Kidney epithelial cell (primary cell): ENCODE results near the gene SRGAP3. TPM values are rescaled to one million over a fixed set of nuclear protein-coding genes. Genes with fewer than 3 reads are reported as not detected.

Experiments used
- DNase-seq: peaks from one replicate; pipeline ENCODE4 v3.0.0-alpha.2; 2010; ENCODE audit warnings: low read depth
- H3K27me3 ChIP-seq: 2 replicates; pipeline ENCODE4 v1.6.0; 2011; ENCODE audit warnings: low read length; ENCODE audit not compliant: control insufficient read depth, insufficient read depth
- H3K36me3 ChIP-seq: 2 replicates; pipeline ENCODE4 v1.5.1; 2011; ENCODE audit warnings: low read length; ENCODE audit not compliant: control insufficient read depth, insufficient read depth
- H3K4me3 ChIP-seq: 2 replicates; pipeline ENCODE4 v1.5.1; 2011; ENCODE audit warnings: low read depth, mild to moderate bottlenecking, control low read depth, low read length
- total RNA-seq: library from RNA; depleted of rRNA; stranded (reverse); fragments of >200 nt; gene quantifications from 2 replicates; pipeline ENCODE4 v1.2.3, GENCODE V29; 2015
- TF ChIP-seq, protein P1 (sequence below): IDR thresholded peaks from 2 replicates; pipeline ENCODE4 v1.5.1; 2011; ENCODE audit warnings: mild to moderate bottlenecking, moderate library complexity, low read length, control low read depth, inconsistent platforms; ENCODE audit not compliant: insufficient read depth, poor library complexity, severe bottlenecking

The SRGAP3 gene
- total RNA-seq, 1 donor from 2014 or later = 4.9 TPM

GRCh38 chr3:9008550-9009255 is 240.7 kb downstream of the SRGAP3 start:
- H3K36me3 ChIP-seq = no peaks in the 10 kb centered on the region
- TF ChIP-seq, protein P1, sequence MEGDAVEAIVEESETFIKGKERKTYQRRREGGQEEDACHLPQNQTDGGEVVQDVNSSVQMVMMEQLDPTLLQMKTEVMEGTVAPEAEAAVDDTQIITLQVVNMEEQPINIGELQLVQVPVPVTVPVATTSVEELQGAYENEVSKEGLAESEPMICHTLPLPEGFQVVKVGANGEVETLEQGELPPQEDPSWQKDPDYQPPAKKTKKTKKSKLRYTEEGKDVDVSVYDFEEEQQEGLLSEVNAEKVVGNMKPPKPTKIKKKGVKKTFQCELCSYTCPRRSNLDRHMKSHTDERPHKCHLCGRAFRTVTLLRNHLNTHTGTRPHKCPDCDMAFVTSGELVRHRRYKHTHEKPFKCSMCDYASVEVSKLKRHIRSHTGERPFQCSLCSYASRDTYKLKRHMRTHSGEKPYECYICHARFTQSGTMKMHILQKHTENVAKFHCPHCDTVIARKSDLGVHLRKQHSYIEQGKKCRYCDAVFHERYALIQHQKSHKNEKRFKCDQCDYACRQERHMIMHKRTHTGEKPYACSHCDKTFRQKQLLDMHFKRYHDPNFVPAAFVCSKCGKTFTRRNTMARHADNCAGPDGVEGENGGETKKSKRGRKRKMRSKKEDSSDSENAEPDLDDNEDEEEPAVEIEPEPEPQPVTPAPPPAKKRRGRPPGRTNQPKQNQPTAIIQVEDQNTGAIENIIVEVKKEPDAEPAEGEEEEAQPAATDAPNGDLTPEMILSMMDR = no peak
- DNase-seq = no peak
- no peak overlapping the region for H3K4me3 ChIP-seq
- H3K27me3 ChIP-seq = no peaks in the 10 kb centered on the region

DNA sequence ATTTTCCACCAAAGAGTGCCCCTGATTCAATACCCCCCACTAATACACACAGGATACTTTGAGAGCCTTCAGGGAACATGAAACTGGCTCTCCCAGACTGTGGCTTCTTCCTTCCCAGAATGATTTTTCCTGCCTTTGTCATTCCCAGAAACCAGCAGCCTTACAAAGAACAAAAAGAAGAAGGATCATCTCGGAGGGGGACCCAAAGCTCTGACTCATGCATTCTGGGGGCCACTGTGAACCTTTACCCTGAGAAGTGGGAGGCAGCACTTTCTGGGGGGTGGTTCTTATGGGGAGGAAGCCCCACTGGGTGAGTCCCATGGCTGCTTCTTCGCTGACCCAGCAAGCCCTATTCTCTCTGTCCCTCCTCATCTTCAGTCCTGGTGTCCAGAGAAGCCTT is 241.5 kb downstream of the SRGAP3 start:
- no peak for DNase-seq
- Histone ChIP-seq H3K4me3 (no peak overlapping the region), H3K36me3 (no peaks in the 10 kb centered on the region), H3K27me3 (no peaks in the 10 kb centered on the region)
- TF ChIP-seq, protein P1 = no peak

- Histone ChIP-seq H3K27me3 (no peaks in the 10 kb centered on the region), H3K4me3 (no peak overlapping the region), H3K36me3 (no peaks in the 10 kb centered on the region)
- TF ChIP-seq, protein P1 = no peak
- DNase-seq = no peak
Measured at GRCh38 chr3:9007213-9007612, 242.2 kb downstream of the SRGAP3 start.

GRCh38 chr3:9000041-9000440 is 249.4 kb downstream of the SRGAP3 start:
- no peak overlapping the region for H3K4me3 ChIP-seq
- DNase-seq = no peak
- no peaks in the 10 kb centered on the region for H3K27me3 ChIP-seq
- no peaks in the 10 kb centered on the region for H3K36me3 ChIP-seq
- TF ChIP-seq, protein P1 = no peak

DNA sequence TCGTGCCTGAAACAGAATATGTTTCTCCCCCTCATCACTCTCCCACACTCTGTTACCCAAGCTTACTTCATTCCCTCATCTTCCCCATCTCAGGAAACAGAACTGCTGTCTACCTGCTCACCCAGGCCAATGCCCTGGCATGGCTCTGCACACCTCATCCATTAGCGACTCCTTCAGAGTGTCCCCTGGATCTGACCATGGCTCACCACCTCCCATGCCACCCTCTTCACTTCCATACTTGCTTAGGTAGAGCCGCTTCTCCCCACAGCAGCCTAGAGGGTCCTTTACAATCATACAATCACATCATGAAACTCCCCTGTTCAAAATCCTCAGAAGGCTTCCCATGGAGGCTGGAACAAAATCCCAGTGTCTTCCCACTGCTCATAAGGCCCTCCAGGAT is 252.3 kb downstream of the SRGAP3 start:
- Histone ChIP-seq H3K4me3 (no peak overlapping the region), H3K36me3 (no peaks in the 10 kb centered on the region), H3K27me3 (no peaks in the 10 kb centered on the region)
- no peak for DNase-seq
- TF ChIP-seq, protein P1 = no peak

DNA sequence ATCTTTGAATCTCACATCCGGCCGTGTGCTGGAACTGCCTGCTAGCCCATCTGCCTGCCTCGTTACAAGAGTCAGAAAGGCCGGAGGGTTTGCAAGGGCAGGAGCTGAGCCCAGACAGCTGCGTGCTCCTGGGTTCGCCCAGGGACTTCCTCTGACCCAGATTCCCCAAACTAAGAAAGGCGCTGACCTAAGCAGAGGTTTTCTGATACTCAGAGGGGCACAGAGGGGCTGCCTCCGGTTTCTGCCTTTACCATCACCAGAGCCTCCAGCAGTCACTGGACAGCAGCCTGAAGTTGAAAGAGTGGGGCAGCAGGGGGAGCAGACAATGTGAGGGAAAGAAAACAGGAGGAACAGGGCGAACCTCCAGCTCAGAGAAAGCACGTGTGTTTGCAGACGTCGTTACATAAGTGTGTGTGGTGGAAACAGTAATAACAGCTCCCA is 252.7 kb downstream of the SRGAP3 start:
- H3K4me3 ChIP-seq = no peak overlapping the region
- TF ChIP-seq, protein P1 = peak; percentile 29
- DNase-seq = no peak
- no peaks in the 10 kb centered on the region for H3K36me3 ChIP-seq
- no peaks in the 10 kb centered on the region for H3K27me3 ChIP-seq
